ENCODE measurements around the gene OR6K3.
A peak's percentile ranks its signal among the peaks of the same experiment; 100 is the strongest.

Gene OR6K3

DNA sequence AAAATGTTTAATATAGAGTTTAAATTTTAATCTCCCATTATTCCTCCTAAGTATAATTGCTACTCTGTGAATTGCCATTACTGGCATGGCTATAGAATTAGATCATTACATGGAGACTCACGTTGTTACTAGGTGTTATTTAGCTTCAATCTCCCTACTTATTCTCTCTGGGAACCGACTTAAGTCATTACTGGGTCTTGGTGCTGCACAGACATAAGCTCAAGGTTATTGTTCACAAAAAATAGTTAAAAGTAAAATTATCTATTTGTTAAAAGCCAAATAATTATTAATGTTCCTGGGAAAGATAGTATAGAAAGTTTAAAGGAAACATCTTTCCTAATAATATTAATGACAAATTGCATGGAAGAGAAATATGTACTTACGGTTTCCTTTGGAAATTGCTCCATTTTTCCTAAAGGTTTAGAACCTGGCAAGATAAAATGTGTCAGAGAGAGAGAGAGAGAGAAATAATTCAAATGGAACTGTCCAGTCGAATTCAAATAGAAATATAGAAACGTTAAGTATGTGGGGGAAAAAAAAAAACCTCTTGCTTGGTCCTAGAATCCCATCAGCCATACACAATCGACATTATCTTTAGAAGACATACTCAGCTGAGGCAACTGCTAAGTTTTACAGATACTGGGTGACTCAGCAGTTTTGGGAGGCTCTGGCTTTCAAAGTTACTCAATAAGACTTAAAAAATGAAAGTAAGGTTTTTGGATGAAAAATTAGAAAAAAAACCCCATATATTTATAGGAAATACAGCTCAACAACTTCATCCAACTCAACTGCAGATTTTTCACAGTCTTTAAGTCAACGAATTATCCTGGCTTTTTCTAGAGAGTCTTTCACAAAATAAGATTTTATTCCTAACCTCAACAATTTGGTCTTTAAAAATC, 34.2 kb downstream of the OR6K3 start, which contains the start of gene SPTA1:
TSS of gene SPTA1 (minus strand) at position 605 of the 899 bp plus-strand sequence. CDS start at position 407, 198 bp downstream.
- peak; percentile 16 for DNase-seq

DNA sequence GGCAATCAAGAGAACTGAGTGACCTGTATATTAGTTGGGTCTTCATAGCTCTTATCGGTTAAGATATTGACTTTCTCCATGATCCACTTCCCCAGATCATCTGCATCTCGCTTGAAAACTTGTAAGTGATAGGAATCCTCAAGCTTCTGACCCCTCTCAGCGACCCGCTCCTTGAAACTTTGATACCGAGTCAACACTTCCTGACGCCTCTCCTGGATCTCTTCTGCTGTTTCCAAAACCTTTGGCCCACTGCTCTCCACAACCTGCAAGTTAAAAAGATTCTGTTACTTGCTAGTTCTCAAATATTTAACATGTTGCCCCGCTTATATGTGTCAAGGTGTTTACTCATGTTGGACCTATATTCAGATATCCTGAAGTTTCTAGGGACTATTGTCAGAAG, 35.4 kb downstream of the OR6K3 start:
- no peak for DNase-seq

DNA sequence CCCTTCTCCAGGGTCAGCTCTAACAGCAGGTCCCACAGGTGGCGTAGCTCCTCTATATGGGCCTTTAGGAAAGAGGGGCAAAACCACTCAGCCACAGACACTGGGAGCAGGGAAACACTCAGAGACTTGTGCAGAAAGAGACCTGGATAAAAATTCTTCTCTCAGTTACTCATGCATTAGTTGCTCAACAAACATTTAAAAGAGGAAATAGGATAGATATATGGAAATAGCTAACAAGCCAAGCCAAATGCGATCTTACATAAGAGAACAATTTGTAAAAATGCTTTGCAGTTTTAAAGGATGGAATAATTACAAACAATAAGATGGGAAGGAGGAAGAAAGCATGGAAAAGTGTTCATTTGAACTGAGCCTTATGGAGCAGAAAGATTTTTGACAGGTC, 38.9 kb downstream of the OR6K3 start:
- no peak for DNase-seq

DNA sequence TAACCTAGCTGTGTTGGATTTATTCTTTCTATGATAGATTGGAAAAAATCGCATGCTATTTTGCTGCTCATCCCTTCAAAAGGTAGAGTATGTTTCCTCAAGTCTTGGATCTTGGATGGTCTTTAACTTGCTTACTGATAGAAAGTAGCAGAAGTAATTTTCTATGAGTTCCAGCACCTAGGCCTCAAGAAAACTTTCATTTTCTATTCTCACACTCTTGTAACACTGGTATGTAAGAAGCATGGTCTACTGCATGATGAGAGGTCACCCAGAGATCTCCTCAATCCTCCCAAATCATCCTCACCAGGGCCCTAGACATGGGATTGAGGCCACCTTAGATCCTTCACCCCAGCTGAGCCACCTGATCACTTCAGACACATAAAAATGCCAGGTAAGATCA, 41.2 kb downstream of the OR6K3 start:
- DNase-seq, result no peak

DNA sequence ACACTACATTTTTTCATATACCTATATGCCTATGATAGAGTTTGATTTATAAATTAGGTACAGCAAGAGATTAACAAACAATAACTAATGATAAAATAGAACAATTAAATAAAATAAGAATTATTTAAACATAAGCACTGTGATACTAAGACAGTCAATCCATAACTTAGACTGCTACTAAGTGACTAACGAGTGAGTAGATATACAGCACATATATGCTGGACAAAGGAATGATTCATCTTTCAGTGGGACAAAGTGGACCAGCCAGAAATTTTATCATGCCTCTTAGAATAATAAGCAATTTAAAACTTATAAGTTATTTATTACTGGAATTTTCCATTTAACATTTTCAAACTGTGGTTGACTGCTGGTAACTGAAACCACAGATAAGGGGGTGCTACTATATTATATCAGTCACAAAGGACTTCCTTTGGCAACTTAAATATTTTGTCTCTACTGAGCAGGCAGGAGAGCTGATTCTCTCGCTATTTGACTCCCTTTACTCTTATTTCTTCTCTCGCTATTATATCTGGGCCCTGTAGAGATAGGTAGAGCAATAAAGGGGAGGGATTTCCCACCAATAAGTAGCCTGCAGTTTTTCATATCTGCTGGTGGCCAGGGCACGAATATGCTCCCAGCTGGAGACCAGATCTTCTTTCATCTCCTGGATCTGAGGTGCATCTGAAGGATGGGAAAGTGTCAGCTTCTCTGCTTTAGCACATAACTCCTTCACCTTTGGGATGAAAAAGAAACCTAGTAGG, 44.8 kb downstream of the OR6K3 start:
- DNase-seq, result no peak

DNA sequence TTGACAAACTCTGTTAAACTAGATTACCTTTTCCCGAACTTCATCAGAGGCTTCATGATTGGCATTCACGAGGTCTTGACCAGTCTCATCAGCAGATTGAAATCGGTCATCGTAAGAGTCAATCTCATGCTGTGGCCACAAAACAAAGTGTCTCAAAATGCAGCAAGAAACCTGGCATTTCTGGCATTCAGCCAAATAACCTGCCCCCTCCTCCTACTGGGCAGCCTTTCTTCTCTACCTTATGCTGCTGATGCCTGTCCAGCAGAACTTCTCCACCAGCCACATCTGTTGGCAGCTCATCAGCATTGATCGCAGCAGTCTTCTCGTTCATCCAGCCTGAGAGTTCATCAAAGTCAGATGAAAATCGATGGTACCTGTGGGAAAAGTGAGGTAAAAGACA, 46.2 kb downstream of the OR6K3 start:
- no peak for DNase-seq

All from activated CD4-positive, alpha-beta T cell treated with anti-CD3 and anti-CD28 coated beads, Interleukin-2, Interleukin-6, amounts not matched to agents 100 ng/mL and 50 ng/mL, durations not matched to agents 16 hours and 8 hours (primary cell).